Activated CD8-positive, alpha-beta memory T cell treated with anti-CD3 and anti-CD28 coated beads, Interleukin-2, amount 50 U/mL, for 1 hour (primary cell): ENCODE measurements around the gene MIXL1.
"Not testable (repeated sequence)": the region's sequence is repeated elsewhere in the genome, so short reads cannot be mapped to it uniquely, and the experiment has no call there.

Source experiments
- DNase-seq: peaks from one replicate; pipeline ENCODE4 v3.0.0-alpha.2; 2020; ENCODE audit errors: extremely low read depth

MIXL1 gene

DNA sequence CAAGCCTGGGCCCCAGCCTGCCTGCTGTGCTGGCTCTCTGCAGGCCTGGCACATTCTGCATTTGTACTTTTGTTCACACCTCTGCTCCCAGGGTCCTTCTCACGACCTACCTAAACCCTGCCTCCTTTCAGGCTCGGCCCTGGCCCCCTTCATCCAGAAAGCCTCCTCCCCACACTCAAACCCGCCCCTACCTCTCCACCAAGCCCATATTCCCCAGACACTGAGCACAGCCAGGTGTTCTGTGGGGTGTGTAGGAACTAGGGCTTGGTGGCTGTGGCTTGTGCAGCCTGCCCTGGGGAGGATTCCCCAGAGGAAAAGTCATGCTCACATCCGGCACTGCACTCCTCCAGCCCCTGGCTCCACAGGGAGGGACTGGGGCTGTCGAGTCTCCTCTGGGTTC lies 8.2 kb upstream of the MIXL1 start:
- DNase-seq, result no peak

DNA sequence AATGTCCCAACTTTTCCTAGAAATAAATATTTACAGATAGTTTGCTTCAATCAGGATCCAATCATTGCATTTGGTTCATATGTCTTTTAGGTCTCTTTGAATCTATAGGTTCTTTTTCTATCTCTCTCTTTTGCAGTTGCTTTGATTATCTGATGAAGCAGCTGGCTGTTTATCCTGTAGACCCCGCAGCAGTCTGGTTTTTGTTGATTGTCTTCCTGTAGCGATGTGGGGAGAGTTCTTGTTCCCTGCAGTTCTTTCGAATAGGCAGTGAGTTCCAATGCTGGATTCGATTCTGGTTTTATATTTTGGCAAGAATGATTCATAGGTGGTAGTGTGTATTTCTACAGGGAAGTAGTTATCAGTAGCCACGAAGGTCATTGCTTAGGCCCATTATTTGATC lies 7.4 kb upstream of the MIXL1 start:
- no peak for DNase-seq

- DNase-seq, result no peak
Measured at GRCh38 chr1:226217273-226217672, 6.2 kb upstream of the MIXL1 start.

- DNase-seq, result no peak
Measured at GRCh38 chr1:226220473-226221189, 2.8 kb upstream of the MIXL1 start.

DNA sequence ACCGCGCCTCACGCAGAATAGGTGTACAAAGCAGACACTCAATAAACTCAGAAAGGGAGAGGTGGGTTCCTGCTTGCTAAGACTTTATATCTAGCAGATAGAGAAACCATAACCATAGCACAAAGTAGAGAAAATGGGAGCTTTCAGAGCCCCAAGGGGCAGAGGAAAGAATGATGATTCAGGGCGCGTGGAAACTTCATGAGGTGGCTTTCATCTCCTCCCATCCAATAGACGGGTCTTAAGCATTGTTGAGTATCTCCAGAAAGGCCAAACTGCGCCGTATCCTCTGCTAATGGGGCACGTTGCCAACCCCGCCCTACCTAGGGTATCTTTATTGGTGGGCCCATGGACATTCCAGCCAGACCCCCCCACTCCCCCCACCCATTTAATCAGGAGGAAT lies 778 bp upstream of the MIXL1 start:
- DNase-seq, result no peak

- DNase-seq, result no peak
Measured at GRCh38 chr1:226223786-226224244, 351 bp downstream of the MIXL1 start.

DNA sequence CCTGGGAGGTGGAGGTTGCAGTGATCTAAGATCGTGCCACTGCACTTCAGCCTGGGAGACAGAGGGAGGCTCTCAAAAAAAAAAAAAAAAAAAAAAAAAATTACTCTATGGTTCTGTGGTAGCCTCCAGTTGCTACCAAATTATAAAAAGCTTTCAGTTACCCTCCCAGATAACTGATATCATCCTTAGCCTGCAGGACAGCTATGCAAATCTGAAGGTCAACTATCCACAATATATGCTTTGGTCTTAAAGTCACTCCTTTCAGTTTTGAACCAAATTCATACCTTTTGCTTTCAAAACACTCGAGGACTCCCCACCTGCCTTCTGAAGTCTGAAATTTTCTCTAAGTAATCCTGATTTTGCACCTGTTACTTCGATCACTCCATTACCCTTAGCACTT lies 3.1 kb downstream of the MIXL1 start:
- DNase-seq, result no peak

DNA sequence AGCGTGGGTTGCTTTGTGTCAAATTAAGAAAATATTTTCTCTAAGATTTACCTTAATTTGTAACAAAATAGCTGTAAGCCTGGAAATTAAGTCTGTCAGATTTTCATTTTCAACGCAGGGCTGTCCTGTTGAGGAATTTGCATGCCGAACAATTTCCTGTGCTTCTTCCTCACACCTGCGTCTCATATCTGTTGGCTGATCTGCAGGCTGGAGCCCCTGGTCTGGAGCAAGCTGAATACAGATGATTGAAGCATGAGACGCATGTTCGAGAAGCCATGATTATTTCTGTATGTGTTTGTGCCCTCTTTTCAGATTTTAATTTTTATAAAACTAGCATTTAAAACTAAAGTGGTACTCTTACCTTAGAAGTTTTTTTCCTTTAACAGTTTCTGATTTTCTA lies 9.8 kb downstream of the MIXL1 start:
- DNase-seq, result no peak

GRCh38 chr1:226233806-226234205 lies 10.3 kb downstream of the MIXL1 start:
- no peak for DNase-seq

DNA sequence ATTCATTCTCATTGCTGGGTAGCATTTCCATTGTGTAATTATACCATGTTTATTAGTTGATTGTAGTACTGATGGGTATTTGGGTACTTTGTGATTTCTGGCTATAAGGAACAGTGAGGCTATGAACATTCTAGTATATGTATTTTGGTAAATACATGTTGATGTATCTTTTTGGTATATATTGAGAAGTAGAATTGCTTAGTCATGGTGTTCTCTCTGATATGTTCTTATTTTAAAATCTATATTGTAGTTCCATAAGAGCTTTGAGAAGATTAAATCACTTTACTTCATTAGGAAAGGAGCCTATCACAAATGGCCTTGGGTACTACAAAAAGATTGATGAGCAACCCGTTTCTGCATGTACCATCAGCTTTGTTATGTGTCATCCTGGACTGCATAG lies 13.4 kb downstream of the MIXL1 start:
- DNase-seq, result no peak

GRCh38 chr1:226239421-226239820 lies 16.0 kb downstream of the MIXL1 start:
- DNase-seq, result no peak

GRCh38 chr1:226248091-226248490 lies 24.6 kb downstream of the MIXL1 start:
- no peak for DNase-seq

DNA sequence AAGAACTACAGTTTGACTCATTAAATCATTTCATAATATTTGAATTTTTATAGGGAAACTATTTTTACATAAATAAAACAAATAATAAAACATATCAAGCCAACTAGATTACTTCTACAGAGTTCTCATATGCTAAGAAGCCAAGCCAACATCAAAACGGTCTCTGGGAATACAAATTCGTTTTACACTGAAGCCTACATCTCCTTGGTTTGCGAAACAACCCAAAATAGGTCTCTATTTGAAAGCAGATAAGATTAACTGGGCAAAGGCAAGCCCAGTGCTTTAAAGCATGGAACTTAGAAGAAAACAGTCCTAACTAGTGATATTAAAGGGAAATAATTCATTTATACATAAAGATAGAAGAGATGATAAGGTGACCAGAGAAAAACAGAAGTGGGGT lies 25.3 kb downstream of the MIXL1 start:
- DNase-seq, result no peak

DNA sequence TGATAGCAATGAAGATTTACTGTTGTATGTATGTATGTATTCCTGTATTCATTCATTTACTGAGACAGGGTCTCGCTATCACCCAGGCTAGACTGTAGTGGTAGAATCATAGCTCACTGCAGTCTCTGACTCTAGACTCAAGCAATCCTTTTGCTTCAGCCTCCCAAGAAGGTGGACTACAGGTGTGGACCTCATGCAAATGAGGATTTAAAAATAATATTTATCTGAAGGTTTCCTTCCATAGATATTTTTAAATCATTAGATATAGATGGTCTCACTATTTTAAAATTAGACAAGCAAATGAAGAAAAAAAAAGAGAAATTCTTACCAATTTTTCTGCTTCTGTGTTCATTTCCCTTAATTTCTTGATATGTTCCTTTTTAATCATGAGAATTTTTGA lies 27.0 kb downstream of the MIXL1 start:
- no peak for DNase-seq

DNA sequence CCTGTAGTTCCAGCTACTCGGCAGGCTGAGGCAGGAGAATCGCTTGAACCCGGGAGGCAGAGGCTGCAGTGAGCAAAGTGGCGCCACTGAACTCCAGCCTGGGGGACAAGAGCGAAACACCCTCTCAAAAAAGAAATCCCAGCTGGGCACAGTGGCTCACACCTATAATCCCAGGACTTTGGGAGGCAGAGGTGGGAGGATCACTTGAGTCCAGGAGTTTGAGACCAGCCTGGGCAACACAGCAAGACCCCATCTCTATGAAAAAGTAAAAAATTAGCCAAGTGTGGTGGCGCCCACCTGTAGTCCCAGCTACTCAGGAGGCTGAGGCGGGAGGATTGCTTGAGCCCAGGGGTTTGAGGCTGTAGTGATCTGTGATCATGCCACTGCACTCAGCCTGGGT lies 29.4 kb downstream of the MIXL1 start:
- DNase-seq, result not testable (repeated sequence)

- no peak for DNase-seq
Measured at GRCh38 chr1:226253933-226254332, 30.5 kb downstream of the MIXL1 start.

GRCh38 chr1:226255380-226255779 lies 31.9 kb downstream of the MIXL1 start:
- DNase-seq, result no peak

GRCh38 chr1:226261818-226262217 lies 38.4 kb downstream of the MIXL1 start:
- no peak for DNase-seq

GRCh38 chr1:226268421-226269124 lies 45.1 kb downstream of the MIXL1 start:
- no peak for DNase-seq

DNA sequence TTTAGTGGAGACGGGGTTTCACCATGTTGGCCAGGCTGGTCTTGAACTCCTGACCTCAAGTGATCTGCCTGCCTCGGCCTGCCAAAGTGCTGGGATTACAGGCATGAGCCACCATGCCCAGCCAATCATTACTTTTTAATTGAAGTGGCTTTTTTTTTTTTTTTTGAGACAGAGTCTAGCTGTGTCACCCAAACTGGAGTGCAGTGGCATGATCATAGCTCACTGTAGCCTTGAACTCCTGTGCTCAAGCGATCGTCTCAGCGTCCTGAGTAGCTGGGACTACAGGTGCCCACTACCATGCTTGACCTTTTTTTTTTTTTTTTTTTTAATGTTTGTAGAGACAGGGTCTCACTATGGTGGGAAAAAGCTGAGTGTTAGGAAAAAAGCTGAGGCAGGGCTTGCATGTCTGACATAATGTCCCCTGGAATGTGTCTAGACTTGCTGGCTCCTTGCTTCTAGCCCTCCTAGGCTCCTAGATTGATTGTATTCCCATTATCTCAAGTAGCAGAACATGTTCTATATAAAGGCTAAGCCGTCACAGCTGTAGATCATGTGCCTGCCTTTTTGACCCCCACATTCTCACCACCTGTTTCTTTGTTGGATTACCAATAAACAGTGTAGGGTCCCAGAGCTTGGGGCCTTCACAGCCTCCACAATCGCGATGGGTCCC lies 48.9 kb downstream of the MIXL1 start:
- not testable (repeated sequence) for DNase-seq

DNA sequence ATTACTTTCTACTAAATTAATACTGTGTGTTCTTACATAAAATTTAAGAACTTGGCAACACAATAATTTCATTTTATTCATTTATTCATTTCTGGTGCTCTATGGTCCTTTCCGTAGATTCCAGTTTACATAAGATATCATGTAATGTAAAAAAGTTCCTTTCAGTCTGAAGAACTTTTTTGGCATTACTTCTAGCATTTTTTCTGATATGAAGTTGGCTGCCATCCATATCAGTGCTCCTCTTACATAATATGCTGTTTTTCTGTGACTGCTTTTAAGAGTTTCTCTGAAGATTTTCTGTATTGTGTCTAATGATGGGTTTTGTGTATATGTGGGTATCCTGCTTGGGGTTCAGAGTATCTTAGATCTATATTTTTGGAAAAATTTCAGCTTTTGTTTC lies 50.7 kb downstream of the MIXL1 start:
- no peak for DNase-seq

DNA sequence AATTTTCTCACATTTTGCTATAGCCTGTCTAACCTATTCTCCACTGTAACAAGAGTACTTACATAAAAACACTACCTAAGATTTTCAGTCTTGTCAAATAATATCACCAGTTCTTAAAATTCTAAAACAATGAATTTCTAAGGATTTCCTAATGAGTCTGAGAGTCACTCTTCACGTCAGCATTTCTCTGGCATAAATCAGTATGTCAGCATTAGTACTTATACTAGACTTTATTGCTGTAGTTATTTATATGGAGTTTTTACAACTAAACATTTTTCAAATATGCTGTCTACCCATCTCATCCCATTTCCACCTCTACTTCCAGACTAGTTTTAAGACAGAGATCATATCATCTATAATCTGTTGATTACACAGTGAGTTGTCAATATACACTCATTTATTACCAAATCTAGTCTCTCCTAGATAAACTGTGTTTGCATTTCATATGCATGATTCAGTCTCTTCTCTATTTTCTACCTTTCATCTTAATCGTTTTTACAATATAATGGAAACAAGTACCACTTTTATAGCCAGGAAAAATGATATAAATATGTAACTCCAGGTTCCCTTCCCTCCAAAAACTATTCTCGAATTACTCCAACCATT lies 52.7 kb downstream of the MIXL1 start:
- DNase-seq, result no peak
